ENCODE measurements around the gene TBC1D22B. TPM values are rescaled to one million over a fixed set of nuclear protein-coding genes. Genes with fewer than 3 reads are reported as not detected.
A peak's percentile ranks its signal among the peaks of the same experiment; 100 is the strongest.

Gene TBC1D22B
- total RNA-seq, 2 experiments from 2014 or later, result 12.1 to 12.3 TPM

DNA sequence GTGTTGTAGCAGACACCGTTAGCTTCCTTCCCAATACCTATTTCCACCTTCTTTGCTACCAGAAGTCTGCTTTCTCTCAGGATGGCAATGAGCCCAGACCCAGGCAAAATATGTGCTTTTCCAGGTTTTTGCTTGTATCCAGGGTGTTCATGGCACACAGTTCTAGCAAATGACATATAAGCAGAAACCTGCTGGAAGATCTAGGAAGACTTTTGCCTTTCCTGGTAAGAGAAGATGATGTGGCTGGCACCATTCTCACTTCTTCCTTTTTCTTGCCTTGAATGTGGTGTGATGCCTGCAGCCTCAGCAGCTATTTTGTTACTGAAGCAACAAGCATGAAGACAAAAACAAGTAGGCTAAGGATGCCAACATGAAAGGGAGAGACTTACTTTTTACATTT lies 19.2 kb upstream of the TBC1D22B start:
- TF ChIP-seq, protein P1, sequence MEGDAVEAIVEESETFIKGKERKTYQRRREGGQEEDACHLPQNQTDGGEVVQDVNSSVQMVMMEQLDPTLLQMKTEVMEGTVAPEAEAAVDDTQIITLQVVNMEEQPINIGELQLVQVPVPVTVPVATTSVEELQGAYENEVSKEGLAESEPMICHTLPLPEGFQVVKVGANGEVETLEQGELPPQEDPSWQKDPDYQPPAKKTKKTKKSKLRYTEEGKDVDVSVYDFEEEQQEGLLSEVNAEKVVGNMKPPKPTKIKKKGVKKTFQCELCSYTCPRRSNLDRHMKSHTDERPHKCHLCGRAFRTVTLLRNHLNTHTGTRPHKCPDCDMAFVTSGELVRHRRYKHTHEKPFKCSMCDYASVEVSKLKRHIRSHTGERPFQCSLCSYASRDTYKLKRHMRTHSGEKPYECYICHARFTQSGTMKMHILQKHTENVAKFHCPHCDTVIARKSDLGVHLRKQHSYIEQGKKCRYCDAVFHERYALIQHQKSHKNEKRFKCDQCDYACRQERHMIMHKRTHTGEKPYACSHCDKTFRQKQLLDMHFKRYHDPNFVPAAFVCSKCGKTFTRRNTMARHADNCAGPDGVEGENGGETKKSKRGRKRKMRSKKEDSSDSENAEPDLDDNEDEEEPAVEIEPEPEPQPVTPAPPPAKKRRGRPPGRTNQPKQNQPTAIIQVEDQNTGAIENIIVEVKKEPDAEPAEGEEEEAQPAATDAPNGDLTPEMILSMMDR (IDR thresholded peaks at IDR 0.05), result no peak
- H3K4me3 Mint-ChIP-seq, result no peak overlapping the region
- no peaks in the 10 kb centered on the region for H3K27me3 Mint-ChIP-seq
- H3K36me3 Mint-ChIP-seq (ENCODE audit: low read depth), result no peaks in the 10 kb centered on the region
- DNase-seq (no peak), ATAC-seq (no peak)
- intact Hi-C loops (cut with micrococcal nuclease), result no loop called here
- H3K27ac Mint-ChIP-seq, result peak overlapping the region; percentile 57
- H3K9me3 Mint-ChIP-seq, result no peaks in the 10 kb centered on the region
- H3K4me1 Mint-ChIP-seq (ENCODE audit: low read depth), result peaks cover 41% of the 10 kb centered on the region
- ChIA-PET POLR2A (interaction anchor here (1.0 kb wide), 1 partner anchor 13 kb away, joined by 4 read pairs; no protein-coding TSS in a partner anchor), CTCF (interaction anchor here (1.7 kb wide), 1 partner anchor 28 kb away, joined by 6 read pairs; no protein-coding TSS in a partner anchor)

DNA sequence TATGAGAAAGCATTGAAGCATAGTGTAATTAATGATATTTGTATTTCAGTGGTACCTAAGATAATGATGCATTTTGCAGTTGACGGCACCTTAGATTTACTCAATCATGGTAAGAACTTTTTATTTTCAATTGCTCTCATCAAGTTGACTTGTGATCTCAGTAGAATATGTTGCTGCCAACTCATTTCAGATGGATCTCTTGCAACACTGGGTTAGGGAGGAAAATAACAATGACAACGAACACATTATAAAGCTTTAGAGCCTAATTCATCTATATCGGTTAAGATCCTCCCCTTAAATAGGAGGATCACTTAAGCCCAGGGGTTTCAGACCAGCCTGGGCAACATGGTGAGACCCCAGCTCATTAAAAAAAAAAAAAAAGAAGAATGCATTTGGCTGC lies 18.0 kb upstream of the TBC1D22B start:
- Mint-ChIP-seq H3K4me1 (ENCODE audit: low read depth) (peaks cover 41% of the 10 kb centered on the region), H3K4me3 (no peak overlapping the region), H3K9me3 (no peaks in the 10 kb centered on the region), H3K27ac (peak overlapping the region; percentile 73), H3K27me3 (no peaks in the 10 kb centered on the region), H3K36me3 (ENCODE audit: low read depth) (no peaks in the 10 kb centered on the region)
- CTCF ChIA-PET, result interaction anchor here (0.9 to 3.9 kb wide), 3 partner anchors 18 to 221 kb away, joined by 3 to 11 read pairs (median 5); partner anchors contain the start of genes TBC1D22B and TMEM217
- DNase-seq (no peak), ATAC-seq (no peak)
- POLR2A ChIA-PET, result interaction anchor here (1.0 to 2.2 kb wide), 3 partner anchors 18 to 65 kb away, joined by 3 to 8 read pairs (median 5); partner anchors contain the start of genes TBC1D22B and TMEM217
- intact Hi-C loops (cut with micrococcal nuclease), result no loop called here
- TF ChIP-seq, protein P1 (IDR thresholded peaks at IDR 0.05), result no peak

DNA sequence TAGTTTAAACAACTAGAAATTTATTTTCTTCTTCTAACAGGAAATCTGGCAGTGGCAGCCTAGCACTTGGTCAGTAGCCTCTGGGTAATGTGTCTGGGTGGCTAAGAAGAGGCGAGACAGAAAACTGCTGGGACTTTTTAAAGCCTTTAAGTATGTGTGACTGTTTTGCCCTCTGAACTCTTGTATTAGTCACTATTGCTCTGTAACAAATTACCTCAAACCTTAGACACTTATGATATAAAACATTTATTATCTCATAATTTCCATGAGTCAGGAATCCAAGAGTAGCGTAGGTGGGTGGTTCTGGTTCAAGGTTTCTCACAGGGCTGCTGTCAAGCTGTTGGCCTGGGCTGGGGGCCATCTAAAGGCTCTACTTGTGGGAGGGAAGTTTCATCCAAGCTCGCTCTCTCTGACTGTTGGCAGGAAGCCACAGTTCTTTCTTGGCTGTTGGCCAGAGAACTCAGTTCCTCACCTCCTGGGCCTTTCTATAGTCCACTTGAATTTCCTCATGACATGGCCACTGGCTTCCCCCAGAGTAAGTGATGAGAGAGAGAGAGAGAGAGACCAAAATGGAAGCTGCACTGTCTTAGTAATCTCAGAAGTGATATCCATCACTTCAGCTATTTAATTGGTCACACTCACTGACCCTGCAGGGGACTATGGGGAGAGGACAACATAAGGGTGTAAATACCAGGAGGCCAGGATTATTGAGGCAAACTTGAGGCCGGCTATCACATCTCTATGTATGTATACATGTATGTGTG lies 17.4 kb upstream of the TBC1D22B start:
- Mint-ChIP-seq H3K36me3 (ENCODE audit: low read depth) (no peaks in the 10 kb centered on the region), H3K4me3 (no peak overlapping the region), H3K4me1 (ENCODE audit: low read depth) (peaks cover 41% of the 10 kb centered on the region), H3K27ac (peak overlapping the region; percentile 73), H3K27me3 (no peaks in the 10 kb centered on the region), H3K9me3 (no peaks in the 10 kb centered on the region)
- ATAC-seq, result peak; percentile 93
- intact Hi-C loops (cut with micrococcal nuclease), result no loop called here
- TF ChIP-seq, protein P1 (IDR thresholded peaks at IDR 0.05), result no peak
- peak; percentile 94 for DNase-seq
- POLR2A ChIA-PET, result interaction anchor here (1.0 to 2.2 kb wide), 4 partner anchors 18 to 64 kb away, joined by 3 to 8 read pairs (median 4); partner anchors contain the start of genes TBC1D22B and TMEM217
- CTCF ChIA-PET, result interaction anchor here (0.9 to 3.9 kb wide), 3 partner anchors 18 to 222 kb away, joined by 3 to 11 read pairs (median 5); partner anchors contain the start of genes TBC1D22B and TMEM217

DNA sequence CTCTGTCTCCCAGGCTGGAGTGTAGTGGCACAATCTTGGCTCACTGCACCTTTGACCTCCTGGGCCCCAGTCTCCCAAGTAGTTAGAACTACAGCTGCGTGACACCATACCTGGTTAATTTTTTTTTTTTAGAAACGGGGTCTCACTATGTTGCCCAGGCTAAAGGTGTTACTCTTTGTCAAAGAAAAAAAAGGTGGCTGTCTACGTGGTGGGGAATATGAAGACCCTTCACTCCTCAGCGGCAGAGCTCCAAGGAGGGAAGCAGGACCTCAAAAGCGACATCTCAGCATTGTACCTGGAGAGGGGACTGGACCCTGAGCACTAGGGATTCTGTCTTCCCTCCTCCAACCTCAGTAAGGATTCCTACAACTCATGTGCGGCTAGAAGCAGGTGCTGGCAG lies 16.4 kb upstream of the TBC1D22B start:
- Mint-ChIP-seq H3K36me3 (ENCODE audit: low read depth) (no peaks in the 10 kb centered on the region), H3K4me3 (no peak overlapping the region), H3K9me3 (no peaks in the 10 kb centered on the region), H3K27me3 (peaks cover 1% of the 10 kb centered on the region), H3K4me1 (ENCODE audit: low read depth) (peaks cover 41% of the 10 kb centered on the region), H3K27ac (no peak overlapping the region)
- intact Hi-C loops (cut with micrococcal nuclease), result no loop called here
- DNase-seq, result no peak
- ChIA-PET CTCF (interaction anchor here (1.3 to 3.9 kb wide), 2 partner anchors 84 to 223 kb away, joined by 5 to 11 read pairs; no protein-coding TSS in a partner anchor), POLR2A (interaction anchor here (1.1 to 2.6 kb wide), 2 partner anchors 17 to 29 kb away, joined by 3 to 13 read pairs; partner anchors contain the start of genes TBC1D22B and TMEM217)
- no peak for ATAC-seq
- TF ChIP-seq, protein P1 (IDR thresholded peaks at IDR 0.05), result no peak
